Measurements from ENCODE around the gene AKAP6.

AKAP6 gene

DNA sequence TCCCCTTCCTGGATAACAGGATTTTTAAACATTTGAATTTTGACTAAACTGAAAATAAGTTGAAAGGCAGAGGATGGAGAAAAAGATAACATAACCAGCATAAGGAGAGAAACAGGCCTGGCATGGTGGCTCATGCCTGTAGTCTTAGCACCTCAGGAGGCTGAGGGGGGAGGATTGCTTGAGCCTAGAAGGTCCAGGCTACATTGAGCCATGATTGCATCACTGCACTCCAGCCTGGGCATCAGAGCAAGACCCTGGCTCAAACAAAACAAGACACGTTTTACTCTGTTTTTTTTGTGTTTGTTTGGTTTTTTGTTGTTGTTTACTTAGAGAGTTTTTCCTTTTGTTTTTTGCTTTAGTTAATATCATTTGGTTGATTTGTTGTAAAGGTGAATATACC, 8.7 kb downstream of the AKAP6 start:
- no peak overlapping the region for H3K27ac ChIP-seq (ENCODE audit: low read length)
- H3K9me3 ChIP-seq (ENCODE audit: control insufficient read depth, low read depth, low read length): no peaks in the 10 kb centered on the region
- no peak overlapping the region for H3K4me3 ChIP-seq (ENCODE audit: low read length)
- no peak overlapping the region for H3K9ac ChIP-seq (ENCODE audit: low read length)
- H3K4me1 ChIP-seq (ENCODE audit: control insufficient read depth, low read depth, low read length): peaks cover 17% of the 10 kb centered on the region
- H3K36me3 ChIP-seq (ENCODE audit: control insufficient read depth, low read depth, low read length): no peaks in the 10 kb centered on the region
- no peaks in the 10 kb centered on the region for H3K27me3 ChIP-seq (ENCODE audit: control insufficient read depth, insufficient read depth, low read length)

DNA sequence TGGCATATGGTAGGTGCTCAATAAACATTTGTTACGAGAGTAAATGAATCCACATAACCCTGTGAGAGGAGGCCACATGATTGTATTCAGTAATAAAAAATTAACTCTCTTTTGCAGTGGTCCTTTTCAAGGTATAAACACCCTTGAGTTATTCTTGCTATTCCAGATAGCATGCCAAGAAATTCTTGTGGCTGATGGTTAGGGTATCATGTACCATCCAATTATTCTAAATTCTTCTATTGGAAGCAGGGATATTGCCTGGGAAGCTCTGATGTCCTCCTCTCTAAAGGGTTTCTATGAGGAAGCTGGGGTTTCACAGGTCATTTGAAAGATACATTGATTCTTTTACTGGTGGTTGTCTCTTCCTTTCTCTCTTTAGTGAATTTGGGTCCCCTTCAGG, 10.1 kb downstream of the AKAP6 start:
- peaks cover 20% of the 10 kb centered on the region for H3K4me1 ChIP-seq (ENCODE audit: control insufficient read depth, low read depth, low read length)
- no peaks in the 10 kb centered on the region for H3K36me3 ChIP-seq (ENCODE audit: control insufficient read depth, low read depth, low read length)
- H3K9ac ChIP-seq (ENCODE audit: low read length): no peak overlapping the region
- H3K27ac ChIP-seq (ENCODE audit: low read length): no peak overlapping the region
- H3K4me3 ChIP-seq (ENCODE audit: low read length): no peak overlapping the region
- no peaks in the 10 kb centered on the region for H3K27me3 ChIP-seq (ENCODE audit: control insufficient read depth, insufficient read depth, low read length)
- H3K9me3 ChIP-seq (ENCODE audit: control insufficient read depth, low read depth, low read length): no peaks in the 10 kb centered on the region

DNA sequence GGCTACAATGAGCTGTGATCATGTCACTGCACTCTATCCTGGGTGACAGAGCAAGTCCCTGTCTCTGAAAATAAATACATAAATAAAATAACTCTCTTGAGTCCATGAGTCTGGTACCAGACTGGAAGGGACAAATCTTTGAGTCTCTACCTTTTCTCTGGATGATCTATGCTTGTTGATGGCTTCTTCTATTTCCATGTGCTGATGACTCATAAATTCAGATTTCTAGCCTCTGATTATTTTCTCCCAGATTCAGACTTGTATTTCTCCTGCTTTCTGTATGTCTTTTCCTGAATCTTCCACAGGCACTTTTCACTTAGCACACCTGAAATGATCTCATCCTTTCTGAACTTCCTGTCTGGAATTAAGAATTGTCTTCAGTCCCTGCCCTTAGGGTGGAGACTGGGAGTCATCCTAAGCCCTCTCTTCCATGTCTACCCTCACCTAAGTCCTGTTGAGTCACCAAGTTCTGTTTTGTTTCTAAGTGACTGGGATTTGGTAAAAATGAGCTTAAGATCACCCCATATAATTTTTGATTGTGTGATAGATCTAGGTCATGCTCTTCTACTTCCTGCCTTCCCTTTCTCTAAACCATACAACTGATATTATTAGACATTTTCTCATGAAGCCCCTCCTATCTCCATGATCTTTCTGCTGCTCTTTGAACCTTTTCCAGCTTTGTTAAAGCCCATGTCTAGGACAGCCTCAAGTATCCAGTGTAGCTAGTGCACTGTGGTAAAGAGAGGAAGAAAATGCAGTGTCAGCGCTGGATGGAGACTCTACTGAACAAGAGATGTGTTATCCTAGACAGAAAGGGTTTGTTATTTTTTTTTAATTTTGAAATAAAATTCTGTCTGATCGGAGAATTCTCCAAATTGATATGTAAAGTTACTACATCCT, 13.1 kb downstream of the AKAP6 start:
- H3K4me3 ChIP-seq (ENCODE audit: low read length): no peak overlapping the region
- H3K9me3 ChIP-seq (ENCODE audit: control insufficient read depth, low read depth, low read length): no peaks in the 10 kb centered on the region
- H3K4me1 ChIP-seq (ENCODE audit: control insufficient read depth, low read depth, low read length): peaks cover 10% of the 10 kb centered on the region
- no peak overlapping the region for H3K9ac ChIP-seq (ENCODE audit: low read length)
- no peaks in the 10 kb centered on the region for H3K27me3 ChIP-seq (ENCODE audit: control insufficient read depth, insufficient read depth, low read length)
- H3K36me3 ChIP-seq (ENCODE audit: control insufficient read depth, low read depth, low read length): no peaks in the 10 kb centered on the region
- H3K27ac ChIP-seq (ENCODE audit: low read length): no peak overlapping the region

DNA sequence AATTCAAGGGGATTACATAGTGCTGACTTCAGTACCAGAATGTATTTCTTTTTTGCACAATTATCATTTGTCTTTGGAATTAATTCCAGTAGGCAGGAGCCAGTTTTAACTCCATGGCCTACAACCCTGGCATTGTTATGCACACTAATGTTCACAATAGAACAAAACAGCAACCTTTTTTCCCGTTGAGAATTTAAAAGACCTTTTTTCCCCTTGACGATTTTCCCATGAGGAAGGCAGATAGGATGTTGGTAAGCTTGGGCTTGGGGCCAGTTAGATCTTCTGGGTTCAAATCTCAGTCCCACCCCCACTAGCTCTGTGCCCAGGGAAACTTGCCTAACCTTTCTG, 13.7 kb downstream of the AKAP6 start:
- Histone ChIP-seq H3K27me3 (ENCODE audit: control insufficient read depth, insufficient read depth, low read length) (no peaks in the 10 kb centered on the region), H3K4me3 (ENCODE audit: low read length) (no peak overlapping the region), H3K9ac (ENCODE audit: low read length) (no peak overlapping the region), H3K4me1 (ENCODE audit: control insufficient read depth, low read depth, low read length) (peaks cover 10% of the 10 kb centered on the region), H3K9me3 (ENCODE audit: control insufficient read depth, low read depth, low read length) (no peaks in the 10 kb centered on the region), H3K27ac (ENCODE audit: low read length) (no peak overlapping the region), H3K36me3 (ENCODE audit: control insufficient read depth, low read depth, low read length) (no peaks in the 10 kb centered on the region)

GRCh38 chr14:32343926-32344430, 14.9 kb downstream of the AKAP6 start:
- Histone ChIP-seq H3K4me1 (ENCODE audit: control insufficient read depth, low read depth, low read length) (peaks cover 10% of the 10 kb centered on the region), H3K9me3 (ENCODE audit: control insufficient read depth, low read depth, low read length) (no peaks in the 10 kb centered on the region), H3K27ac (ENCODE audit: low read length) (no peak overlapping the region), H3K4me3 (ENCODE audit: low read length) (no peak overlapping the region), H3K36me3 (ENCODE audit: control insufficient read depth, low read depth, low read length) (no peaks in the 10 kb centered on the region), H3K9ac (ENCODE audit: low read length) (no peak overlapping the region), H3K27me3 (ENCODE audit: control insufficient read depth, insufficient read depth, low read length) (no peaks in the 10 kb centered on the region)

GRCh38 chr14:32345311-32345791, 16.3 kb downstream of the AKAP6 start:
- Histone ChIP-seq H3K4me1 (ENCODE audit: control insufficient read depth, low read depth, low read length) (peaks cover 10% of the 10 kb centered on the region), H3K27me3 (ENCODE audit: control insufficient read depth, insufficient read depth, low read length) (no peaks in the 10 kb centered on the region), H3K27ac (ENCODE audit: low read length) (no peak overlapping the region), H3K36me3 (ENCODE audit: control insufficient read depth, low read depth, low read length) (no peaks in the 10 kb centered on the region), H3K4me3 (ENCODE audit: low read length) (no peak overlapping the region), H3K9me3 (ENCODE audit: control insufficient read depth, low read depth, low read length) (no peaks in the 10 kb centered on the region), H3K9ac (ENCODE audit: low read length) (no peak overlapping the region)

- no peaks in the 10 kb centered on the region for H3K9me3 ChIP-seq (ENCODE audit: control insufficient read depth, low read depth, low read length)
- H3K27ac ChIP-seq (ENCODE audit: low read length): no peak overlapping the region
- H3K27me3 ChIP-seq (ENCODE audit: control insufficient read depth, insufficient read depth, low read length): no peaks in the 10 kb centered on the region
- no peak overlapping the region for H3K4me3 ChIP-seq (ENCODE audit: low read length)
- no peaks in the 10 kb centered on the region for H3K36me3 ChIP-seq (ENCODE audit: control insufficient read depth, low read depth, low read length)
- no peaks in the 10 kb centered on the region for H3K4me1 ChIP-seq (ENCODE audit: control insufficient read depth, low read depth, low read length)
- no peak overlapping the region for H3K9ac ChIP-seq (ENCODE audit: low read length)
These were observed 20.2 kb downstream of the AKAP6 start for GRCh38 chr14:32349322-32349721.

- H3K27me3 ChIP-seq (ENCODE audit: control insufficient read depth, insufficient read depth, low read length): no peaks in the 10 kb centered on the region
- H3K9me3 ChIP-seq (ENCODE audit: control insufficient read depth, low read depth, low read length): no peaks in the 10 kb centered on the region
- H3K36me3 ChIP-seq (ENCODE audit: control insufficient read depth, low read depth, low read length): no peaks in the 10 kb centered on the region
- H3K9ac ChIP-seq (ENCODE audit: low read length): no peak overlapping the region
- no peaks in the 10 kb centered on the region for H3K4me1 ChIP-seq (ENCODE audit: control insufficient read depth, low read depth, low read length)
- H3K27ac ChIP-seq (ENCODE audit: low read length): no peak overlapping the region
- no peak overlapping the region for H3K4me3 ChIP-seq (ENCODE audit: low read length)
These were observed 20.9 kb downstream of the AKAP6 start for GRCh38 chr14:32350020-32350419.

GRCh38 chr14:32352631-32353030, 23.5 kb downstream of the AKAP6 start:
- Histone ChIP-seq H3K9me3 (ENCODE audit: control insufficient read depth, low read depth, low read length) (no peaks in the 10 kb centered on the region), H3K9ac (ENCODE audit: low read length) (no peak overlapping the region), H3K27me3 (ENCODE audit: control insufficient read depth, insufficient read depth, low read length) (no peaks in the 10 kb centered on the region)

DNA sequence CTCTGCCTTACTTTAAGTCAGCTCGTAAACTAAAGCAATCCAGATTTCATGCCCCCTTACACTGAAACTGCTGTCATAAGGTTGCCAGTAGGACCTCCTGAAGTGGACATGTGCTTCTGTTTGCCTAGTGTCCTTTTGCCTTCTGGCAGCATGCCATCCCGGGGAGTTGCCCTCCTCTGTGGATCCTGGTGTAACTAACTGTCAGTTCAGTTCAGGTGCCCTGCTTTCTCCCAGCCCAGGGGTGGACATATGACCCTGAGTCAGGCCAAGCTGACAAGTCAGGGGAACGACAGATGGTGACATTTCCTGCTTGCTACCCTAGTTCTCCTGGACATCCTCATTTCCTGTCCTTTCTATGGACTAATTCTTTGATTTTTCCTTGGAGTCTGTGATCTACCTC, 25.6 kb downstream of the AKAP6 start:
- no peak overlapping the region for H3K27ac ChIP-seq (ENCODE audit: low read length)
- H3K27me3 ChIP-seq (ENCODE audit: control insufficient read depth, insufficient read depth, low read length): no peaks in the 10 kb centered on the region
- no peaks in the 10 kb centered on the region for H3K36me3 ChIP-seq (ENCODE audit: control insufficient read depth, low read depth, low read length)
- no peak overlapping the region for H3K9ac ChIP-seq (ENCODE audit: low read length)
- H3K4me3 ChIP-seq (ENCODE audit: low read length): no peak overlapping the region
- H3K9me3 ChIP-seq (ENCODE audit: control insufficient read depth, low read depth, low read length): no peaks in the 10 kb centered on the region
- H3K4me1 ChIP-seq (ENCODE audit: control insufficient read depth, low read depth, low read length): peaks cover 6% of the 10 kb centered on the region

More at GRCh38 chr14:32352631-32353030, 23.5 kb downstream of the AKAP6 start:
- no peak overlapping the region for H3K4me3 ChIP-seq (ENCODE audit: low read length)
- no peaks in the 10 kb centered on the region for H3K36me3 ChIP-seq (ENCODE audit: control insufficient read depth, low read depth, low read length)
- no peaks in the 10 kb centered on the region for H3K4me1 ChIP-seq (ENCODE audit: control insufficient read depth, low read depth, low read length)
- no peak overlapping the region for H3K27ac ChIP-seq (ENCODE audit: low read length)

DNA sequence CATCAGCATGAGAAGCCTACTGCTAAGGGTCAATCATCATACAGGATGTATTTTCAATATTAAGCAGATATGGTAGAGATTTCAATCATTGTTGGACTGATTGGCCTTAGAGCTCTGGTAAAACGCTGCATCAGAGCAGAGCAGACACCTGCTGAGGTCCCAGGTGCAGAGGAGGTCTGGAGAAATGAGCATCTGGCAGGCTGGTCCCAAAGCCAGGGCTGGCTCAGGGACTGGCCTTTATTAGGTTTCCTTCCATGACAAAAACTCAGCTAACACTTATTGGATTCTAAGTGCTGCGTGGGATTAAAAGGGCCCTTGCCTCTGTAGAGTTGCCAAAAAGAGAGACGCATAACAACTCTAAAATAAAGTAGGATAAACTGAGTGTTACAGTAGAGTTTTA, 29.7 kb downstream of the AKAP6 start:
- H3K36me3 ChIP-seq (ENCODE audit: control insufficient read depth, low read depth, low read length): no peaks in the 10 kb centered on the region
- H3K9ac ChIP-seq (ENCODE audit: low read length): no peak overlapping the region
- H3K4me3 ChIP-seq (ENCODE audit: low read length): no peak overlapping the region
- H3K4me1 ChIP-seq (ENCODE audit: control insufficient read depth, low read depth, low read length): peaks cover 20% of the 10 kb centered on the region
- no peak overlapping the region for H3K27ac ChIP-seq (ENCODE audit: low read length)
- no peaks in the 10 kb centered on the region for H3K9me3 ChIP-seq (ENCODE audit: control insufficient read depth, low read depth, low read length)
- H3K27me3 ChIP-seq (ENCODE audit: control insufficient read depth, insufficient read depth, low read length): no peaks in the 10 kb centered on the region

- Histone ChIP-seq H3K9ac (ENCODE audit: low read length) (no peak overlapping the region), H3K36me3 (ENCODE audit: control insufficient read depth, low read depth, low read length) (no peaks in the 10 kb centered on the region), H3K9me3 (ENCODE audit: control insufficient read depth, low read depth, low read length) (no peaks in the 10 kb centered on the region), H3K4me3 (ENCODE audit: low read length) (no peak overlapping the region), H3K4me1 (ENCODE audit: control insufficient read depth, low read depth, low read length) (peaks cover 34% of the 10 kb centered on the region), H3K27ac (ENCODE audit: low read length) (no peak overlapping the region), H3K27me3 (ENCODE audit: control insufficient read depth, insufficient read depth, low read length) (no peaks in the 10 kb centered on the region)
These were observed 32.6 kb downstream of the AKAP6 start for GRCh38 chr14:32361674-32362073.

Data from iPS-18a (cell line).